ENCODE measurements around the gene GPR3. TPM values are rescaled to one million over a fixed set of nuclear protein-coding genes. Genes with fewer than 3 reads are reported as not detected.

The GPR3 gene
- total RNA-seq, 1 donor from 2014 or later = 0.86 TPM

- H3K36me3 Mint-ChIP-seq (ENCODE audit: low read depth, unreplicated experiment) = peaks cover 21% of the 10 kb centered on the region
- H3K27me3 Mint-ChIP-seq (ENCODE audit: low read depth, unreplicated experiment) = peaks cover 19% of the 10 kb centered on the region
- peak overlapping the region; percentile 41 for H3K27ac Mint-ChIP-seq (ENCODE audit: unreplicated experiment)
- Histone ChIP-seq H3K36me3 (ENCODE audit: insufficient read depth, low read length) (no peaks in the 10 kb centered on the region), H3K79me2 (ENCODE audit: insufficient read depth, low read length) (no peaks in the 10 kb centered on the region), H3K9ac (ENCODE audit: low read length) (no peak overlapping the region), H3K27ac (ENCODE audit: low read depth, low read length) (no peak overlapping the region), H3K4me3 (ENCODE audit: insufficient read depth, low read depth, low read length) (no peak overlapping the region), H4K20me1 (ENCODE audit: insufficient read depth, low read length) (no peaks in the 10 kb centered on the region), H2AFZ (ENCODE audit: low read depth, low read length) (no peak overlapping the region), H3K4me1 (ENCODE audit: insufficient read depth, low read length) (peaks cover 15% of the 10 kb centered on the region), H3K9me3 (ENCODE audit: insufficient read depth, low read depth, low read length) (no peaks in the 10 kb centered on the region), H3K4me2 (ENCODE audit: low read length) (no peak overlapping the region), H3K27me3 (ENCODE audit: insufficient read depth, low read length) (no peaks in the 10 kb centered on the region)
- H3K4me3 Mint-ChIP-seq (ENCODE audit: unreplicated experiment) = peak overlapping the region; percentile 62
- FAIRE-seq (no peak), DNase-seq (ENCODE audit: low read depth) (no peak)
- TF ChIP-seq CTCF (IDR thresholded peaks at IDR 0.05; ENCODE audit: insufficient read depth, low read depth, low read length) = no peak
- no peak for TF ChIP-seq EZH2 (IDR thresholded peaks at IDR 0.05; ENCODE audit: insufficient read depth, low read length)
- peaks cover 2% of the 10 kb centered on the region for H3K4me1 Mint-ChIP-seq (ENCODE audit: low read depth, unreplicated experiment)
- no peaks in the 10 kb centered on the region for H3K9me3 Mint-ChIP-seq (ENCODE audit: unreplicated experiment)
These were observed 28.4 kb upstream of the GPR3 start for GRCh38 chr1:27363766-27364695.

GRCh38 chr1:27364696-27365371, 27.6 kb upstream of the GPR3 start:
- no peaks in the 10 kb centered on the region for H3K9me3 ChIP-seq (ENCODE audit: insufficient read depth, low read depth, low read length)
- H3K79me2 ChIP-seq (ENCODE audit: insufficient read depth, low read length) = no peaks in the 10 kb centered on the region
- peak overlapping the region; percentile 70 for H3K4me3 ChIP-seq (ENCODE audit: insufficient read depth, low read depth, low read length)
- Mint-ChIP-seq H3K27me3 (ENCODE audit: low read depth, unreplicated experiment) (peaks cover 13% of the 10 kb centered on the region), H3K27ac (ENCODE audit: unreplicated experiment) (no peak overlapping the region), H3K4me3 (ENCODE audit: unreplicated experiment) (peak overlapping the region; percentile 95), H3K4me1 (ENCODE audit: low read depth, unreplicated experiment) (peaks cover 2% of the 10 kb centered on the region), H3K36me3 (ENCODE audit: low read depth, unreplicated experiment) (peaks cover 18% of the 10 kb centered on the region), H3K9me3 (ENCODE audit: unreplicated experiment) (no peaks in the 10 kb centered on the region)
- no peaks in the 10 kb centered on the region for H3K27me3 ChIP-seq (ENCODE audit: insufficient read depth, low read length)
- H3K27ac ChIP-seq (ENCODE audit: low read depth, low read length) = peak overlapping the region; percentile 8
- DNase-seq (ENCODE audit: low read depth) (no peak), FAIRE-seq (no peak)
- peak overlapping the region; percentile 81 for H3K9ac ChIP-seq (ENCODE audit: low read length)
- TF ChIP-seq CTCF (IDR thresholded peaks at IDR 0.05; ENCODE audit: insufficient read depth, low read depth, low read length) (no peak), EZH2 (IDR thresholded peaks at IDR 0.05; ENCODE audit: insufficient read depth, low read length) (no peak)
- no peaks in the 10 kb centered on the region for H4K20me1 ChIP-seq (ENCODE audit: insufficient read depth, low read length)
- peaks cover 15% of the 10 kb centered on the region for H3K4me1 ChIP-seq (ENCODE audit: insufficient read depth, low read length)
- H2AFZ ChIP-seq (ENCODE audit: low read depth, low read length) = peak overlapping the region; percentile 88
- no peaks in the 10 kb centered on the region for H3K36me3 ChIP-seq (ENCODE audit: insufficient read depth, low read length)
- peak overlapping the region; percentile 98 for H3K4me2 ChIP-seq (ENCODE audit: low read length)
